Pons (tissue), 1 donor: ENCODE results near the gene NAALADL2.
"Not testable (repeated sequence)": the region's sequence is repeated elsewhere in the genome, so short reads cannot be mapped to it uniquely, and the experiment has no call there.

ENCODE experiments used
- DNase-seq: peaks from one replicate; pipeline ENCODE4 v3.0.0-alpha.2; 2016; ENCODE audit warnings: low spot score

NAALADL2 gene

DNA sequence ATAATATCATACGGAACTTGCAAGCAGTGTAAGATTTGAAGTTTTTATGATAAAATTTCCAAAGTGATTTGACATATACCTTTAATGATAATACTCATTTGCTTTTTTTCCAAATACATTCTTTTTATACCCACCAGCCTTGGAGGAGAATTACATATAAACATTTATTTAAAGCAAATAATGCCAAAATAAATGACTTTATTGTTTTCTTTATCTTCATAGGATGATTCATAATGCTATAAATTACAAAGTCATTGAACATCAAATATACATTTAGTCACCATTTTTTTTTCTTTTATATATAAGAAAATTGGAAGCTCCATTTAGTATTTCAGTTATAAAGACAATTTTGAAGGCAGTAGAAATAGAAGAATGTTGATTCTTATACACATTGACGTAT lies 450.9 kb downstream of the NAALADL2 start:
- DNase-seq = no peak

DNA sequence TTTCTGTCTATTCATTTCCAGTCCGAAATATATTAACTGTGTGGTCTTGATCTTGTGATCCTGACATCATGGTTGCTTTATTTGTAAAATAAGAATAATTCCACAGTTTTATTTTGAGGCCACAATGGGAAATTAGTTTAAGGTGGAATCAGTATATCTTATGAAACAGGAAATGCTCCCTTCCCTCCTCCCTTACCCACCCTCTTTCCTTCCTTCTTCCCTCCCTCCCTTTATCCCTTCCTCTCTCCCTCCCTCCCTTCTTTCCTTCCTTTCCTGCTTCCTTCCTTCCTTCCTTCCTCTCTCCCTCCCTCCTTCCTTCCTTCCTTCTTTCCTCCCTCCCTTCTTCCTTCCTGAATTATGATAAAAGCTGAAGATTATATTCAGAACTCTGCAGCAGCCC lies 452.3 kb downstream of the NAALADL2 start:
- DNase-seq = no peak

- DNase-seq = no peak
Observed at GRCh38 chr3:175311946-175312345, 452.8 kb downstream of the NAALADL2 start.

- no peak for DNase-seq
Observed at GRCh38 chr3:175312791-175313190, 453.7 kb downstream of the NAALADL2 start.

DNA sequence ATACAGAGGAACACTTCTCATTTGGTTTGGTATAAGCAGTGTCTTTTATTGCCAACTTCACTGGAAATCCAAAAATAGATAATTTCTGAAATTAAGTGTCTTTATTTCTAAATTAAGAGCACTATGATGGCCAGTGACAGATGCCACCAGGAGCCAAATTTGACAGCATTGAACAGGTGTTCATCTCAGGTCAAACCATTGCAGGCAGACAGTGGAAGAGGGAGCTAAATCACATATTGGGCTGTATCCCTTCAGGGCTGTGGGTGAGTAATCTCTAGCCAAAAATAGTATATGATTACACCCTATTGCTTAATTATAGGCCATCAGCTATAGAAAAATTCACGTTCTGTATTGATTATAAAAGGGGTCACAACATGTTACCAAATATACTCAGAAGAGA lies 457.7 kb downstream of the NAALADL2 start:
- no peak for DNase-seq

GRCh38 chr3:175325440-175325839 lies 466.3 kb downstream of the NAALADL2 start:
- DNase-seq = no peak

- DNase-seq = no peak
Observed at GRCh38 chr3:175326041-175326440, 466.9 kb downstream of the NAALADL2 start.

- no peak for DNase-seq
Observed at GRCh38 chr3:175329373-175329772, 470.2 kb downstream of the NAALADL2 start.

DNA sequence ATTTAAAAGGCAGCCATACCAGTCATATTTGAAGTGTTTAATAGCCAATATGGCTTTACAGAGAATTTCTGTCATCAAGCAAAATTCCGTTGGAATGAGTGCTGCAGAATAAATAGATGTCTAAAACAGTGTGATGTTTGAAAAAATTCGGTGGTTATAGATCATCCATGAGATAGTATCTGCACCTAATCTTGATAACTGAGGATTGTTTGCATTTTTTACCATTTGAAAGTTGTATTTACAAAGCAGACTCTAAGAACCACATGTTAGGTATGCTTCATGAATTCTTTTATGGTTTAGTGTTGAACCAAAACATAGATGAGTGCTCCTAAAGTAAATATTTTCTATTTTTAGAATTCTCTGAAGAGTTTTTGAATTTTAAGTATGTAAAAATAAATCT lies 476.1 kb downstream of the NAALADL2 start:
- DNase-seq = no peak

- DNase-seq = no peak
Observed at GRCh38 chr3:175336406-175337133, 477.4 kb downstream of the NAALADL2 start.

DNA sequence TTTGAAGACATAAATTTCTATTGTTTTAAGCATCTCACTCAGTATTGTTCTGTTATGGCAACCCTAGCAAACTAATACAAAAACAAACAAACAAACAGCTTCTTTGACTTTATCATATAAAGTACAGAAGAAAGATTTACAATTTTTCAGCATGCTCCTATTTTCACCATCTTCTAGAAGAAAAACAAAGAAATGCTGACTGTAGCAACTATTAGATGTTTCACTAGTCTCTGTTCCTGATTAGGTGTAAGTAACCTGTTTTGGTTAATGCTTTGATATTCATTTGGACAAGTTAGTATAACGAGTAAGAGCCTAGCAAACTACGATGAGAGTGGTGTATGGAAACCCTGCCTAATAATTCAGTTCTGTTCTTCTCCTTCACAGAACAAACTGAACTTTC lies 478.5 kb downstream of the NAALADL2 start:
- DNase-seq = no peak

DNA sequence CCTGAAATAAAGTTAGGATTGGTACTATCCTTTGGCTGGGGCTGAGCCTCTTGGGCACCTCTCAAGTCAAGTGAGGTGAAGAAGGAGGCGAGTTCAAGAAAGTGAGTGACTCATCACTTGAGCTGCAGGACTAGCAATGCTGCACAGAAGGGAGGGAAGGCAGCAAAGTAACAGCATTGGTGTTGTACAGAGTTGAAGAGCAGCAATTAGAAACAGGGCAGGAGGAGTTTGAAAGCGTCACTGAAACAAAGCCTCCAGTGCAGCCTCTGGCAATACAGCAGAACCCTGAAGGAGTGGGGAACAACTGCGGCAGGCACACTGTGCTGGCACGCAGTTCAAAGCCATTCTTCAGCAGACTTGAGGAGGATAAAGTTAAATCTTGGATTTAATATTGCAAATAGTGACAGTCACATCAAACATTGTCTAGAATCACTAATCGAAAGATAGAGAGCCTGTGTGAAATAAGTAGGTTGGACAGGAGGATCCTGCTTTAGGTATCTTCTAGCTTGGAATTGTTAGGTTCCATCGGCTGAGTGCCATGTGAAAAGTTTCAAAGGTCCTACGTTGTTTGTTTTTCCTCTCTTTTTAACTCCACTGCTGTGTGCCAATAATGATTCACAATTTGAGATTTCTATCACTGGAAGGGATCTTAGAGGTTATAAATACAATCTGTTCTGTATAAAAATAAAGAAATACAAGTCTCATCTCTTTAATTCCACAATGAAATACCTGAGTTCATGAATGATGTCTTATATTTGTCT lies 479.8 kb downstream of the NAALADL2 start:
- no peak for DNase-seq

DNA sequence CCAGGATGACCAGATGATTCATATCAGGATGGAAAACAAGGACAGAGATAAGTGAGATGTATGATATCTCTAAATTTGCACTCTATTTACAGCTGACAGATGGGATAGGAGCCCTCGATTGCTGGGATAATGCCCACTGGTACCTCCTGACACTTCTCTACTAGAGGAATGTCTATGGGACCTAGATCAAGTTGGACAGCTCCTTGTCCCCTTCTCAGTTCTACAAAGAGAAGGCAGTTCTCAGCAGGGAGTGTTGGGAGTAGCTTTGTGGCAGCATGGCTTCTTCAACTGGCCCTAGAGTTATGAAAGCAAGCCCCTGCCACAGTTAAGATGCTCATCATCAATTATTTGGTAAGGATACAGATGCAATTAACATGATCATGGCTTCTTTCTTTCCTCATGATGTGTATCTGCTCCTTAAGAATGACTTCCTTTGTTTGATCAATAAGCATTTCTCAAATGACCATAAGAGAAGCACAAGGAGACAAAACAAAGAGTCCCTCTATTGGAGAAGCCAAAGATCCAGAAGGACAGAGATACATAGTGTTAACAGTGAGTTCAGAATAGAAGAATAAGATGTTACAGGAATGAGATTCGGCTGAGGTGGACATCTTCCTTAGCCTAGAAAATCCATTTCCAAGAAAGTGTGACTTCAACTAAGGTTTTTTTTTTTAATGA lies 481.3 kb downstream of the NAALADL2 start:
- no peak for DNase-seq

DNA sequence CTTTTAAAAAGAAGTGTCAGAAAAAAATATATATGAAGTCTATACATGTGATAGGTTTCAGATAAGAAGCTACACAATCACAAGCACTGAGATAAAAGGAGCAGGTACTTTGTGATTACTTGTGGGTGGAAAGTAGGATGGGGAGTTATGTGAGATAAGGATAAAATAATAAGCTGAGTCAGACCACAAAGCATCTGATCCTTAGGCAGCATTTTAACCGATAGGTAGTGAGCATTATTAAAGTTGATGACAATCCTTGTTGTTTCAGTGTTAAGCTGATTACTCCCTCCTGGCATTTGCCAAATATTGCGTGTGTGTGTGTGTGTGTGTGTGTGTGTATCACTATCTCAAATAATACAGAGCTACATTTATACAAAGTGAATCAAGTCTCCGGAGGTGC lies 483.1 kb downstream of the NAALADL2 start:
- no peak for DNase-seq

DNA sequence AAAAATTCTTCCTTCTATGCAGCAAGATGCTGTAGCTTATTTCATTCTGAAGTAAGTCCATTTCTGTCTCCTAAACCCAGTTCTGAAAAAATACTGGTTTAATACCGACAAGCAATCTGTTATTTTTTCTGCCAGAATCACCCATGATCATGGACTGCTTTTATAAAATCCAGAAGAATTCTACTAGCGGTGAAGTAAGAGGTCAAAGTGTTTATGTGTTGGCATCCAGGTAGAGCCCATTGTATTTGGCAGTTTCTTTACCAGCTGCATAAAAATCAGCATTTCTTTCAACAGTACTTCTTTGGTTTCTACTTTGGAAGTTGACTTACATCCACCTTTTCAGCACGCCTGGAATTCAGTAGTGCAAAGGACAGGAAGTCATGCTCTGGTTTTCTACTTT lies 484.8 kb downstream of the NAALADL2 start:
- no peak for DNase-seq

- DNase-seq = peak; percentile 36
Observed at GRCh38 chr3:175346573-175347356, 487.6 kb downstream of the NAALADL2 start.

DNA sequence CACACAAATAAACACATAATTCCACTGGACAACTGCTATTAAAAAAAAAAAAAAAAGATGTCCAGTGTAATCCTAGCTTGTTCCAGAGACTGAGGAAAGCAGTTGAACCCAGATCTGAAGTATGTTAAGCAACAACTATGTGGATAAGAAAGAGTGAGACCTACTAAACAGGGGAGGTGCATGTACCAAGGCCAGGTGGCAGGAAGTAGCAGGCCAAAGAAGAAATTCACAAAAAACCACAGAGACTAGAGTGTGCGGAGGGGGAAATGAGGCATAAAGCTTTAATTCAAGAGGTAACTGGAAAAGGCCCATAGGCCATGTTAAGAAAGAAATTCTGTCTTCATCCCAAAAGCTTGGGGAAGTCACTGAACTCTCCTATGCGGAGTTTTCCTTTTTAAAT lies 490.0 kb downstream of the NAALADL2 start:
- DNase-seq = no peak

DNA sequence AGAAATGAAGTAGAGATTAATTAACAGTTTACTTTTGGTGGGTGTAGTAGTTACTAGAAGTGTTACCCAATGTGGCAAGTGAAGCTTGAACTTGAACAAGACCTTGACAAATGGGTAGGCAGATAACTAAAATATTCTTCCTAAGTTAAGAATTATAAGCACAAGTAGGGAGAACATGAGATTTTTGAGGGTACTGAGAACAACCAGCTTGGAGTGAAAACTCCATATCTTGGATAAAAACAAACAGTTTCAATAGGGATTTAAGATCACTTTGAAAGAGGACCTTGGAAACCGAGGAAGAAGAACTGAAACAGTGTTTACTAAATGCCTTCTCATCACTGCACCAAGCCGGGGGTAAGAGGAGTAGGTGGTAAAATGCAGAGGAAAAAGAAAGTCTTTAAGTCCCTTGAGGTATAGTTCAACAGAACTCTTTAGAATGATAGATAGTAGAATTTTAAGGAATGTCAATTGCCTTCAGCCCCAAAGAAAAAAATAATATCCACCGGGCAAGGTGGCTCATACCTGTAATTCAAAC lies 496.7 kb downstream of the NAALADL2 start:
- no peak for DNase-seq

DNA sequence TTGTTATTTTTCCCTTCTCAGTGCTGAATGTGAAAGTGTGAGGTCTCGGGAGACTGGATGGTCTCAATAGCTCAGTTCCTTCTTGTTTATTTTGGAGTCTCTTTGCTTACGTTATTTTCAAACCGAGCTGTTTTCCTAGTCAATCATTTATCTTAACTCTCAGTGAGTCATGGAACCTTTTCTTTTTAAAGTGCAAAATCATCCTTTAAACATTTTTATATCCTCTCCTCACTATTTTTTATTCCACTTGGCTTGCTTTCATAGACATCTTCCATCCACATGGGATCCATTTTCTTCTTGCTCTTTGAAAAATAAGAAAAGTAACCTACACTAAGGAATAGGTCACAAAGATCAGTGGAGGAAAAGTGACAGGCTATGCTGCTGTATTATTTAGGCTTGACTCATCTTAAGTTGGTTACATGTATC lies 497.8 kb downstream of the NAALADL2 start:
- no peak for DNase-seq

DNA sequence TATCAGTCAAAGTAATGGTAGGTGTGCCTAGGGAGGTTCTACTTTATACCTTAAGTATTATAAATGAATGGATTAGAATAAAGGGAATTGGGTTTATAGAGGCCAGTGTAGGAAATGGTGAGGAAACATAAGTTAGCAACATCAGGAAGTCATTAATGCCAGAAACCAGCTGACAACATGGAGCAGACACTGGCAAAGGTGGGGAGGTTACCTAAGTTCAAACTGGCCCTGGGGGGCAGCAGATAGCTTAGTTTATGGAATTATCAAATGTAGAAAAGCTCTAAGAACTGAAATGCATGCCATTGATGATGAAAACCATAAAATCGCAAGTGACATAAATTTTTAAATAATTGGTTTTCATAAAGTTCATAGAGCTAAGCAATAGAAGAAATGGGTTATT lies 498.6 kb downstream of the NAALADL2 start:
- DNase-seq = no peak

DNA sequence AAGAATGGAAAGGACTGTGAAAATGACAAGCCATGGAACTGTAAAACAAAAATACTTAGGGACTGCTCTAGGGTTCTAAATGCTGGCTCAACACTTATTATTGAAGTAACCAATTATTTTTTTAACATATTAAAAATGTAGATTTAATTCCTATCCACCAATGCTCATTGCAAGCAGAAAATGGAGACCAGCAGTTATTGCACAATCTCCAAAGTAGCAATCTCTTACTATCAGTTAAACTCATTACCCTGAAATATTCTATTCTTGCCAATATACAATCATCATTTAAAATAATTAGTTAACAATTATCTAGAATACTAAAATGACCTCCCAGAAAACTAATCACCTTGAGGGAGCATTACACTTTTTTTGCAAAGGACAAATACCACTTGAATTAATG lies 499.8 kb downstream of the NAALADL2 start:
- DNase-seq = no peak

DNA sequence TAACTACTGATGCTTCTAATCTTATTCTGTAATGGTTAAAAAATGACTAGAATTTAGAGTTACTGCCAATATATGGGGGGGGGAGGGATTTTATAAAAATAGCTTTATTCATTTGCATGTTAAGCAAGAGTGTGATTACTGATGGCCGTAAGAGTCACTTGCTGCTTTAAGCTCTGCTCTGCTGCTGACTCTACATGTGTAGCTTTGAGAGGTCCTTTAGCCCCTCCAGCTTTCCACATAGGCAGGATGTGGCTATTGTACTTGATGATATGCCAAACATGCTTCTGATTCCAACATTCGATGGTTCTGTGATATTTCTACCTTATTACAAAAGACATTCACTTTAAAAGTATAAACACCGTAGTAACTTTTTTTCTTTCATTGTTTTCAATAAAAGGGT lies 511.3 kb downstream of the NAALADL2 start:
- DNase-seq = not testable (repeated sequence)
